Ishikawa (cell line): Measurements from ENCODE around the gene NCOA1.

ENCODE experiments used
- CEBPB ChIP-seq: IDR thresholded peaks from 2 replicates; pipeline ENCODE4 v1.6.1; 2012
- CREB1 ChIP-seq: IDR thresholded peaks from 2 replicates; pipeline ENCODE4 v1.6.1; 2012; ENCODE audit warnings: low read depth
- EGR1 ChIP-seq: IDR thresholded peaks from 2 replicates; pipeline ENCODE4 v1.6.1; 2012
- EP300 ChIP-seq: IDR thresholded peaks from 2 replicates; pipeline ENCODE4 v1.6.1; 2012; ENCODE audit warnings: borderline replicate concordance
- FOXM1 ChIP-seq: IDR thresholded peaks from 2 replicates; pipeline ENCODE4 v1.6.1; 2012; ENCODE audit warnings: low read depth, borderline replicate concordance
- MAX ChIP-seq: IDR thresholded peaks from 2 replicates; pipeline ENCODE4 v1.6.1; 2012
- NFIC ChIP-seq: IDR thresholded peaks from 2 replicates; pipeline ENCODE4 v1.6.1; 2012
- RAD21 ChIP-seq: IDR thresholded peaks from 2 replicates; pipeline ENCODE4 v1.6.1; 2012; ENCODE audit warnings: low read depth
- REST ChIP-seq: IDR thresholded peaks from 2 replicates; pipeline ENCODE4 v1.6.1; 2012; ENCODE audit warnings: low read depth, mild to moderate bottlenecking
- TAF1 ChIP-seq: IDR thresholded peaks from 2 replicates; pipeline ENCODE4 v1.6.1; 2012; ENCODE audit warnings: low read depth, mild to moderate bottlenecking
- TCF12 ChIP-seq: IDR thresholded peaks from 2 replicates; pipeline ENCODE4 v1.6.1; 2012; ENCODE audit warnings: low read depth
- TEAD4 ChIP-seq: IDR thresholded peaks from 2 replicates; pipeline ENCODE4 v1.6.1; 2012
- USF1 ChIP-seq: IDR thresholded peaks from 2 replicates; pipeline ENCODE4 v1.6.1; 2012
- YY1 ChIP-seq: IDR thresholded peaks from 2 replicates; pipeline ENCODE4 v1.6.1; 2012; ENCODE audit warnings: low read depth
- ZBTB7A ChIP-seq: IDR thresholded peaks from 2 replicates; pipeline ENCODE4 v1.6.1; 2012; ENCODE audit warnings: low read depth

The NCOA1 gene

GRCh38 chr2:24813691-24814137, 322.7 kb downstream of the NCOA1 start:
- TF ChIP-seq USF1 (no peak), NFIC (no peak), CEBPB (no peak), EP300 (no peak), FOXM1 (no peak), TAF1 (no peak), TEAD4 (no peak), CREB1 (no peak), MAX (no peak), ZBTB7A (no peak), TCF12 (no peak), REST (no peak), EGR1 (no peak), RAD21 (no peak)

GRCh38 chr2:24814516-24814915, 323.5 kb downstream of the NCOA1 start:
- no peak for TF ChIP-seq TEAD4
- no peak for TF ChIP-seq EP300
- no peak for TF ChIP-seq NFIC
- TF ChIP-seq CREB1, result no peak
- TF ChIP-seq EGR1, result no peak
- TF ChIP-seq TCF12, result no peak
- no peak for TF ChIP-seq RAD21
- no peak for TF ChIP-seq FOXM1
- TF ChIP-seq YY1, result no peak
- TF ChIP-seq ZBTB7A, result no peak
- no peak for TF ChIP-seq USF1

- TF ChIP-seq TEAD4 (no peak), REST (no peak), CEBPB (no peak), TAF1 (no peak), FOXM1 (no peak), EGR1 (no peak), RAD21 (no peak), CREB1 (no peak), EP300 (no peak), TCF12 (no peak), ZBTB7A (no peak), USF1 (no peak), YY1 (no peak), MAX (no peak), NFIC (no peak)
Measured at GRCh38 chr2:24815171-24815570, 324.1 kb downstream of the NCOA1 start.

GRCh38 chr2:24816404-24816803, 325.4 kb downstream of the NCOA1 start:
- TF ChIP-seq FOXM1, result no peak
- TF ChIP-seq TCF12, result no peak
- TF ChIP-seq CEBPB, result no peak
- no peak for TF ChIP-seq CREB1
- no peak for TF ChIP-seq MAX
- TF ChIP-seq TAF1, result no peak
- no peak for TF ChIP-seq YY1
- no peak for TF ChIP-seq ZBTB7A
- TF ChIP-seq REST, result no peak
- no peak for TF ChIP-seq RAD21
- TF ChIP-seq EP300, result no peak
- TF ChIP-seq NFIC, result no peak
- TF ChIP-seq EGR1, result no peak
- TF ChIP-seq USF1, result no peak
- TF ChIP-seq TEAD4, result no peak
